HEK293 (cell line): ENCODE results near the gene ZNF214.

Experiments used
- ZNF114 ChIP-seq: fragments of 450-650 bp; formaldehyde crosslinking; IDR thresholded peaks from 2 replicates; pipeline ENCODE4 v1.5.0; 2017; ENCODE audit warnings: missing biosample characterization, missing genetic modification characterization
- ZNF140 ChIP-seq: fragments of 450-650 bp; formaldehyde crosslinking; IDR thresholded peaks from 2 replicates; pipeline ENCODE4 v1.5.1; 2016; ENCODE audit warnings: missing biosample characterization, missing genetic modification characterization
- ZNF174 ChIP-seq: fragments of 450-650 bp; formaldehyde crosslinking; IDR thresholded peaks from 2 replicates; pipeline ENCODE4 v1.5.0; 2017; ENCODE audit warnings: missing biosample characterization, mild to moderate bottlenecking, missing genetic modification characterization
- ZNF416 ChIP-seq: fragments of 450-650 bp; formaldehyde crosslinking; IDR thresholded peaks from 2 replicates; pipeline ENCODE4 v1.5.1; 2016; ENCODE audit warnings: missing biosample characterization, missing genetic modification characterization
- ZNF621 ChIP-seq: fragments of 450-650 bp; formaldehyde crosslinking; IDR thresholded peaks from 2 replicates; pipeline ENCODE4 v1.5.1; 2017; ENCODE audit warnings: missing biosample characterization, missing genetic modification characterization
- TF ChIP-seq, protein P1 (sequence below): fragments of 450-650 bp; formaldehyde crosslinking; IDR thresholded peaks from 2 replicates; pipeline ENCODE4 v1.5.1; 2016; ENCODE audit warnings: missing biosample characterization, missing genetic modification characterization

GRCh38 chr11:7034019-7034418 is 13.9 kb upstream of the ZNF214 start:
- TF ChIP-seq, protein P1, sequence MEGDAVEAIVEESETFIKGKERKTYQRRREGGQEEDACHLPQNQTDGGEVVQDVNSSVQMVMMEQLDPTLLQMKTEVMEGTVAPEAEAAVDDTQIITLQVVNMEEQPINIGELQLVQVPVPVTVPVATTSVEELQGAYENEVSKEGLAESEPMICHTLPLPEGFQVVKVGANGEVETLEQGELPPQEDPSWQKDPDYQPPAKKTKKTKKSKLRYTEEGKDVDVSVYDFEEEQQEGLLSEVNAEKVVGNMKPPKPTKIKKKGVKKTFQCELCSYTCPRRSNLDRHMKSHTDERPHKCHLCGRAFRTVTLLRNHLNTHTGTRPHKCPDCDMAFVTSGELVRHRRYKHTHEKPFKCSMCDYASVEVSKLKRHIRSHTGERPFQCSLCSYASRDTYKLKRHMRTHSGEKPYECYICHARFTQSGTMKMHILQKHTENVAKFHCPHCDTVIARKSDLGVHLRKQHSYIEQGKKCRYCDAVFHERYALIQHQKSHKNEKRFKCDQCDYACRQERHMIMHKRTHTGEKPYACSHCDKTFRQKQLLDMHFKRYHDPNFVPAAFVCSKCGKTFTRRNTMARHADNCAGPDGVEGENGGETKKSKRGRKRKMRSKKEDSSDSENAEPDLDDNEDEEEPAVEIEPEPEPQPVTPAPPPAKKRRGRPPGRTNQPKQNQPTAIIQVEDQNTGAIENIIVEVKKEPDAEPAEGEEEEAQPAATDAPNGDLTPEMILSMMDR (tag by site-specific recombination): no peak
- no peak for TF ChIP-seq ZNF416 (tag by site-specific recombination)
- no peak for TF ChIP-seq ZNF114
- TF ChIP-seq ZNF621 (tag by site-specific recombination): no peak
- TF ChIP-seq ZNF140 (tag by site-specific recombination): no peak
- no peak for TF ChIP-seq ZNF174 (tag by site-specific recombination)
